Astrocyte (in vitro differentiated cells and primary cell): Measurements from ENCODE around the gene SCNN1B.

Experiments used
- CTCF ChIP-seq: IDR thresholded peaks from 2 replicates; pipeline ENCODE4 v1.5.1; 2011; ENCODE audit warnings: low read depth, mild to moderate bottlenecking, inconsistent platforms, low read length, moderate library complexity; ENCODE audit not compliant: insufficient read depth
- EZH2 ChIP-seq: IDR thresholded peaks from 2 replicates; pipeline ENCODE4 v1.6.1; 2012; ENCODE audit warnings: mild to moderate bottlenecking, low read length, inconsistent platforms; ENCODE audit not compliant: insufficient read depth

DNA sequence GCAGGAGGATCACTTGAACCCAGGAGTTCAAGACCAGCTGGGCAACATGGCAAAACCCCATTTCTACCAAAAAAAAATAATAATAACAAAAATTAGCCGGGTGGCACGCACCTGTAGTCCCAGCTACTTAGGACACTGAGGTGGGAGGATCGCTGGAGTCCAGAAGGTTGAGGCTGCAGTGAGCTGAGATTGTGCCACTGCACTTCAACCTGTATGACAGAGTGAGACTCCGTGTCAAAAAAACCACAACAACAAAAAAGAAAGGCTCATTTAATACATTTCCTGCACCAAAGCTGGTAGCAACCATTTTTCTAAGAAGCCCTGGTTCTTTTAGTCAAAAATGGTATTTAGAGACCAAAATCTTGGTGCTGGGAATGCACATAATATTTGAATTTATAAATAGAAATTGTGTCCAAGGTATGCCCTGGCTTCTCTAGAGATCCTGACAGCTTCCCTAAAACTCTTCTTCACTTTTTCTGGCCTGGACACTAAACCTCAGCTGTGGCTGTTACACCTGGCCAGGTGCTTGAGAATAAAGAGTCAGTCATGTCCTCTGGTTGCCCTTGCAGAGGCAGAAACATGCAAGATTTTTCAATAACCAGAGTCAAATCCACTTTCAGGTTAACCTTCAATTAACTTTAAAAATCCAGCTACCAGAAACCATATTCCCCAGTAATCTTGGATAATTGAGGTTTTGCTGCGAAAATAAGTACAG, 35.9 kb downstream of the SCNN1B start:
- TF ChIP-seq CTCF (no peak), EZH2 (no peak)
